ACC112 (cell line): ENCODE results near the gene ATP8A1.

ENCODE experiments used
- H2AFZ ChIP-seq: fragments of 200-600 bp; sonication (generic); one replicate; pipeline ENCODE4 v1.6.0; 2017; ENCODE audit warnings: antibody characterized with exemption, low read length; ENCODE audit not compliant: unreplicated experiment
- H3K27ac ChIP-seq: fragments of 200-600 bp; sonication (generic); 2 replicates; pipeline ENCODE4 v1.5.1; 2014; ENCODE audit warnings: low read depth, mild to moderate bottlenecking, antibody characterized with exemption, low read length, moderate library complexity
- H3K27me3 ChIP-seq: fragments of 200-600 bp; sonication (generic); 2 replicates; pipeline ENCODE4 v1.6.1; 2014; ENCODE audit warnings: mild to moderate bottlenecking, antibody characterized with exemption, low read length, moderate library complexity, mixed read lengths; ENCODE audit not compliant: insufficient read depth
- H3K36me3 ChIP-seq: fragments of 200-600 bp; sonication (generic); 2 replicates; pipeline ENCODE4 v1.6.1; 2016; ENCODE audit warnings: mild to moderate bottlenecking, antibody characterized with exemption, low read length, moderate library complexity, mixed read lengths; ENCODE audit not compliant: insufficient read depth
- H3K4me1 ChIP-seq: fragments of 200-600 bp; sonication (generic); one replicate; pipeline ENCODE4 v1.6.1; 2016; ENCODE audit warnings: low read length, mixed read lengths; ENCODE audit not compliant: insufficient read depth, unreplicated experiment, control insufficient read depth
- H3K4me3 ChIP-seq: fragments of 200-600 bp; sonication (generic); 2 replicates; pipeline ENCODE4 v1.5.1; 2014; ENCODE audit warnings: mild to moderate bottlenecking, low read depth, low read length
- H3K79me2 ChIP-seq: fragments of 200-600 bp; sonication (generic); one replicate; pipeline ENCODE4 v1.6.0; 2016; ENCODE audit warnings: low read length; ENCODE audit not compliant: control insufficient read depth, unreplicated experiment, insufficient read depth

ATP8A1 gene

GRCh38 chr4:42649870-42650269 is 7.0 kb downstream of the ATP8A1 start:
- H3K27ac ChIP-seq: no peak overlapping the region
- H3K4me1 ChIP-seq: peaks cover 3% of the 10 kb centered on the region
- no peak overlapping the region for H2AFZ ChIP-seq
- H3K4me3 ChIP-seq: no peak overlapping the region
- H3K79me2 ChIP-seq: no peaks in the 10 kb centered on the region
- peaks cover 58% of the 10 kb centered on the region for H3K27me3 ChIP-seq
- no peaks in the 10 kb centered on the region for H3K36me3 ChIP-seq

- Histone ChIP-seq H3K36me3 (no peaks in the 10 kb centered on the region), H3K79me2 (no peaks in the 10 kb centered on the region), H3K27ac (no peak overlapping the region), H3K4me3 (no peak overlapping the region), H2AFZ (no peak overlapping the region), H3K4me1 (no peaks in the 10 kb centered on the region), H3K27me3 (peaks cover 49% of the 10 kb centered on the region)
These were observed 9.8 kb downstream of the ATP8A1 start for GRCh38 chr4:42646999-42647541.

GRCh38 chr4:42646013-42646784 is 10.7 kb downstream of the ATP8A1 start:
- H3K4me3 ChIP-seq: no peak overlapping the region

GRCh38 chr4:42644897-42645296 is 12.0 kb downstream of the ATP8A1 start:
- Histone ChIP-seq H3K4me3 (no peak overlapping the region), H3K27me3 (peaks cover 30% of the 10 kb centered on the region), H3K27ac (no peak overlapping the region), H3K4me1 (no peaks in the 10 kb centered on the region), H3K36me3 (no peaks in the 10 kb centered on the region), H3K79me2 (no peaks in the 10 kb centered on the region), H2AFZ (no peak overlapping the region)

More at GRCh38 chr4:42646013-42646784, 10.7 kb downstream of the ATP8A1 start:
- Histone ChIP-seq H3K27ac (no peak overlapping the region), H3K4me1 (no peaks in the 10 kb centered on the region), H3K79me2 (no peaks in the 10 kb centered on the region), H2AFZ (no peak overlapping the region), H3K36me3 (no peaks in the 10 kb centered on the region), H3K27me3 (peaks cover 41% of the 10 kb centered on the region)

GRCh38 chr4:42643685-42644084 is 13.2 kb downstream of the ATP8A1 start:
- H3K79me2 ChIP-seq: no peaks in the 10 kb centered on the region
- no peak overlapping the region for H3K4me3 ChIP-seq
- H2AFZ ChIP-seq: no peak overlapping the region
- H3K36me3 ChIP-seq: no peaks in the 10 kb centered on the region
- H3K27ac ChIP-seq: no peak overlapping the region
- H3K4me1 ChIP-seq: no peaks in the 10 kb centered on the region
- H3K27me3 ChIP-seq: peaks cover 29% of the 10 kb centered on the region

- Histone ChIP-seq H3K4me1 (no peaks in the 10 kb centered on the region), H3K27ac (no peak overlapping the region), H3K79me2 (no peaks in the 10 kb centered on the region), H3K4me3 (no peak overlapping the region), H3K36me3 (no peaks in the 10 kb centered on the region), H3K27me3 (peaks cover 26% of the 10 kb centered on the region), H2AFZ (no peak overlapping the region)
These were observed 13.9 kb downstream of the ATP8A1 start for GRCh38 chr4:42642845-42643615.

- Histone ChIP-seq H3K27ac (no peak overlapping the region), H3K36me3 (no peaks in the 10 kb centered on the region), H2AFZ (no peak overlapping the region), H3K4me3 (no peak overlapping the region), H3K79me2 (no peaks in the 10 kb centered on the region), H3K4me1 (no peaks in the 10 kb centered on the region), H3K27me3 (peaks cover 27% of the 10 kb centered on the region; the same call in 1 of the 2 replicates)
These were observed 14.7 kb downstream of the ATP8A1 start for GRCh38 chr4:42642101-42642797.

- Histone ChIP-seq H3K27me3 (peaks cover 29% of the 10 kb centered on the region; the same call in 1 of the 2 replicates), H3K79me2 (no peaks in the 10 kb centered on the region), H3K4me1 (no peaks in the 10 kb centered on the region), H3K4me3 (no peak overlapping the region), H3K27ac (no peak overlapping the region), H3K36me3 (no peaks in the 10 kb centered on the region), H2AFZ (no peak overlapping the region)
These were observed 15.2 kb downstream of the ATP8A1 start for GRCh38 chr4:42641656-42642055.

GRCh38 chr4:42641161-42641560 is 15.7 kb downstream of the ATP8A1 start:
- no peaks in the 10 kb centered on the region for H3K79me2 ChIP-seq

GRCh38 chr4:42640613-42641012 is 16.3 kb downstream of the ATP8A1 start:
- H3K27ac ChIP-seq: no peak overlapping the region
- no peak overlapping the region for H2AFZ ChIP-seq
- no peaks in the 10 kb centered on the region for H3K79me2 ChIP-seq
- no peak overlapping the region for H3K4me3 ChIP-seq
- H3K36me3 ChIP-seq: no peaks in the 10 kb centered on the region
- peaks cover 24% of the 10 kb centered on the region; the same call in 1 of the 2 replicates for H3K27me3 ChIP-seq
- H3K4me1 ChIP-seq: no peaks in the 10 kb centered on the region

More at GRCh38 chr4:42641161-42641560, 15.7 kb downstream of the ATP8A1 start:
- Histone ChIP-seq H3K4me3 (no peak overlapping the region), H2AFZ (no peak overlapping the region), H3K27ac (no peak overlapping the region), H3K27me3 (peaks cover 26% of the 10 kb centered on the region; the same call in 1 of the 2 replicates), H3K36me3 (no peaks in the 10 kb centered on the region), H3K4me1 (no peaks in the 10 kb centered on the region)
